ENCODE results near the gene MOGAT2.

GRCh38 chr11:75743711-75744563 lies 26.3 kb downstream of the MOGAT2 start:
- no peak for TF ChIP-seq POLR2A (IDR thresholded peaks at IDR 0.05)
- TF ChIP-seq, protein P1, sequence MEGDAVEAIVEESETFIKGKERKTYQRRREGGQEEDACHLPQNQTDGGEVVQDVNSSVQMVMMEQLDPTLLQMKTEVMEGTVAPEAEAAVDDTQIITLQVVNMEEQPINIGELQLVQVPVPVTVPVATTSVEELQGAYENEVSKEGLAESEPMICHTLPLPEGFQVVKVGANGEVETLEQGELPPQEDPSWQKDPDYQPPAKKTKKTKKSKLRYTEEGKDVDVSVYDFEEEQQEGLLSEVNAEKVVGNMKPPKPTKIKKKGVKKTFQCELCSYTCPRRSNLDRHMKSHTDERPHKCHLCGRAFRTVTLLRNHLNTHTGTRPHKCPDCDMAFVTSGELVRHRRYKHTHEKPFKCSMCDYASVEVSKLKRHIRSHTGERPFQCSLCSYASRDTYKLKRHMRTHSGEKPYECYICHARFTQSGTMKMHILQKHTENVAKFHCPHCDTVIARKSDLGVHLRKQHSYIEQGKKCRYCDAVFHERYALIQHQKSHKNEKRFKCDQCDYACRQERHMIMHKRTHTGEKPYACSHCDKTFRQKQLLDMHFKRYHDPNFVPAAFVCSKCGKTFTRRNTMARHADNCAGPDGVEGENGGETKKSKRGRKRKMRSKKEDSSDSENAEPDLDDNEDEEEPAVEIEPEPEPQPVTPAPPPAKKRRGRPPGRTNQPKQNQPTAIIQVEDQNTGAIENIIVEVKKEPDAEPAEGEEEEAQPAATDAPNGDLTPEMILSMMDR (IDR thresholded peaks at IDR 0.05): no peak

Data from testis (tissue), 2 donors.